ENCODE data around the gene FGF2. TPM values are rescaled to one million over a fixed set of nuclear protein-coding genes. Genes with fewer than 3 reads are reported as not detected.

Gene FGF2
- total RNA-seq, 1 experiment from 2014 or later, result 99.0 TPM

DNA sequence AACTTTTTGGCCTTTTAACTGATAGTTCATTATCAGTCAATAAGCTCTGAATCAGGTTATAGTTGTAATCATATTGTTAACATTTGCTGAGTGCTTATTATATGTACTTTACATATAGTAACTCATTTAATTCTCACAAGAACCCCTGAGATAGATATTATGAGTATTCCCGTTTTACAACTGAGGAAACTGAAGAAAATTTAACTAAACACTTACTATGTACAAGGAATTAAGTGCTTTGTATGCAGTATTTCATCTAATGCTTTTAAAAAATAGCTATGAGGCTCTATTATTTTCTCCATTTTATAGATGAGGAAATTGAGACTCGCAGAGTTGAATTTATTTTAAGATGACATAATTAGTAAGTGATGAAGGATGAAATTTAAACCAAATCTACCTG, 27.7 kb upstream of the FGF2 start:
- Histone ChIP-seq H2AK5ac (ENCODE audit: insufficient read length, low read length) (no peak overlapping the region), H2AFZ (ENCODE audit: low read length) (no peak overlapping the region), H4K91ac (ENCODE audit: insufficient read length, low read depth, low read length) (no peak overlapping the region), H2BK15ac (ENCODE audit: low read depth, low read length) (no peak overlapping the region), H3K14ac (ENCODE audit: insufficient read depth, low read length) (no peak overlapping the region), H3K18ac (ENCODE audit: insufficient read length, low read depth, low read length) (no peak overlapping the region), H3K4ac (ENCODE audit: low read depth, low read length) (no peak overlapping the region), H3K23me2 (ENCODE audit: insufficient read length, low read depth, low read length, poor library complexity, severe bottlenecking) (no peaks in the 10 kb centered on the region), H3K56ac (ENCODE audit: insufficient read length, low read depth, low read length) (no peak overlapping the region), H3K4me2 (ENCODE audit: insufficient read depth, insufficient read length, low read length) (no peak overlapping the region), H3K79me1 (ENCODE audit: insufficient read depth, low read depth, low read length, poor library complexity, severe bottlenecking) (no peaks in the 10 kb centered on the region), H3K27ac (ENCODE audit: insufficient read length, low read depth, low read length) (no peak overlapping the region), H4K5ac (ENCODE audit: insufficient read length, low read depth, low read length) (no peak overlapping the region), H2BK5ac (ENCODE audit: insufficient read length, low read length) (no peak overlapping the region), H4K8ac (replicated peaks; ENCODE audit: insufficient read length, low read depth, low read length) (no peak overlapping the region), H2BK12ac (ENCODE audit: insufficient read length, low read depth, low read length) (no peak overlapping the region), H2BK20ac (ENCODE audit: low read depth, low read length, poor library complexity, severe bottlenecking) (no peak overlapping the region), H3K23ac (ENCODE audit: insufficient read length, low read depth, low read length) (no peak overlapping the region), H4K20me1 (ENCODE audit: control insufficient read depth, insufficient read depth, insufficient read length) (no peaks in the 10 kb centered on the region), H3K9ac (ENCODE audit: extremely low read depth, insufficient read length, low read length) (no peak overlapping the region), H3K79me2 (ENCODE audit: insufficient read depth, low read length) (no peaks in the 10 kb centered on the region), H3K27me3 (ENCODE audit: insufficient read depth, low read length) (no peaks in the 10 kb centered on the region), H3K4me1 (ENCODE audit: insufficient read depth, low read length) (peaks cover 16% of the 10 kb centered on the region), H2BK120ac (ENCODE audit: low read depth, low read length, poor library complexity, severe bottlenecking) (no peak overlapping the region), H3T11ph (ENCODE audit: low read length) (no peak overlapping the region), H3K9me3 (ENCODE audit: control insufficient read depth, low read depth, low read length) (no peaks in the 10 kb centered on the region)
- Mint-ChIP-seq H3K27ac (peak overlapping the region in 2 of 3 experiments; percentile 99; a peak in 3 of 7 replicates), H3K4me3 (no peak overlapping the region), H3K4me1 (peaks cover 39 to 42% of the 10 kb centered on the region in 2 experiments), H3K9me3 (peaks cover 0 to 2% of the 10 kb centered on the region in 2 experiments; a peak in 1 of 5 replicates), H3K27me3 (ENCODE audit: low read depth) (no peaks in the 10 kb centered on the region), H3K36me3 (ENCODE audit: insufficient read depth in 1 of 3, low read depth in 3 of 3) (peaks cover 0 to 15% (median 0%) of the 10 kb centered on the region in 3 experiments; a peak in 2 of 7 replicates)
- TF ChIP-seq CTCF (conservative IDR thresholded peaks at IDR 0.05), result no peak
- WGBS (ENCODE audit: extremely low coverage, insufficient read length, low lambda C conversion rate), result no CpG with 5 or more reads among the region's 2 CpGs
- DNase-seq, result no peak

All from H9 (cell line).